Tibial artery (tissue), 4 donors: ENCODE data around the gene CKS2.
A peak's percentile ranks its signal among the peaks of the same experiment; 100 is the strongest.
"Not testable (repeated sequence)": the region's sequence is repeated elsewhere in the genome, so short reads cannot be mapped to it uniquely, and the experiment has no call there.

Experiments
- DNase-seq, 2 donors: peaks; one replicate each; pipeline ENCODE4 v3.0.0-alpha.2; 2019
- H3K27ac ChIP-seq, 2 donors: fragments of 200-600 bp; sonication (generic) in 1 of 2; 1 replicate in 1 of 2; 2 replicates in 1 of 2; pipeline ENCODE4 v1.5.1; 2018 to 2019; ENCODE audit warnings: mild to moderate bottlenecking in 1 of 2
- H3K27me3 ChIP-seq, 2 donors: fragments of 200-600 bp; sonication (generic) in 1 of 2; one replicate each; pipeline versions ENCODE4 v1.5.1 to v1.6.0; 2016 to 2019
- H3K36me3 ChIP-seq, 3 donors: fragments of 200-600 bp; sonication (generic) in 2 of 3; one replicate each; pipeline ENCODE4 v1.5.1; 2016 to 2019; ENCODE audit warnings: mild to moderate bottlenecking in 2 of 3
- H3K4me1 ChIP-seq, 4 donors: fragments of 200-600 bp; sonication (generic) in 2 of 4; 1 replicate in 3 of 4; 2 replicates in 1 of 4; pipeline ENCODE4 v1.5.1; 2016 to 2019
- H3K4me3 ChIP-seq, 2 donors: fragments of 200-600 bp; sonication (generic) in 1 of 2; 1 replicate in 1 of 2; 2 replicates in 1 of 2; pipeline ENCODE4 v1.5.1; 2018 to 2019; ENCODE audit warnings: mild to moderate bottlenecking in 2 of 2
- H3K9me3 ChIP-seq, 3 donors: fragments of 200-600 bp; sonication (generic) in 1 of 3; one replicate each; pipeline ENCODE4 v1.5.1; 2016 to 2019
- intact Hi-C: fragments of 100-400 bp; cut with DNase I; formaldehyde crosslinking; loops from one replicate; pipeline ENCODE4 v1.15.0; 2023; ENCODE audit warnings: low total_unique reads
- TF ChIP-seq, protein P1 (sequence below), 2 experiments: fragments of 200-600 bp in 1 of 2; fragments of 450-650 bp in 1 of 2; IDR thresholded peaks; one replicate each; pipeline ENCODE4 v1.5.1; 2017 to 2019; ENCODE audit warnings: antibody characterized with exemption in 2 of 2, mild to moderate bottlenecking in 1 of 2, moderate library complexity in 1 of 2

The CKS2 gene

DNA sequence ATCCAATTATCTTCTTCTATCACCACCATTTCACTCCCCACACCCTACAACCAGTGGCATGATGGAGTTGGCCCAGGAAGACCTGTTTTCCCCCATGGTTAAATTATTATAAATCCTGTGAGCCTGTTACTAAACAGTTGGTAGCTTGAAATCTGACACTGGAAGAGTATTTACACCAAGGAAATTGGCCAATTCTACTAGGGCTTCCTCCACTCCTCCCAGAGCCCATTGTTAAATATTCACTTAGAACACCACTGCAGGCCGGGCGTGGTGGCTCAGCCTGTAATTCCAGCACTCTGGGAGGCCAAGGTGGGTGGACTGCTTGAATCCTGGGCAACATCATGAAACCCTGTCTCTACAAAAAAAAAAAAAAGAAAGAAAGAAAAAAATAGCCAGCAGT, 32.4 kb upstream of the CKS2 start:
- Histone ChIP-seq H3K9me3 (peaks cover 0 to 14% (median 13%) of the 10 kb centered on the region in 3 donors), H3K4me3 (no peak overlapping the region), H3K36me3 (no peaks in the 10 kb centered on the region), H3K27me3 (no peaks in the 10 kb centered on the region), H3K4me1 (peaks cover 0 to 6% (median 0%) of the 10 kb centered on the region in 4 donors), H3K27ac (no peak overlapping the region)
- no peak for DNase-seq
- TF ChIP-seq, protein P1, sequence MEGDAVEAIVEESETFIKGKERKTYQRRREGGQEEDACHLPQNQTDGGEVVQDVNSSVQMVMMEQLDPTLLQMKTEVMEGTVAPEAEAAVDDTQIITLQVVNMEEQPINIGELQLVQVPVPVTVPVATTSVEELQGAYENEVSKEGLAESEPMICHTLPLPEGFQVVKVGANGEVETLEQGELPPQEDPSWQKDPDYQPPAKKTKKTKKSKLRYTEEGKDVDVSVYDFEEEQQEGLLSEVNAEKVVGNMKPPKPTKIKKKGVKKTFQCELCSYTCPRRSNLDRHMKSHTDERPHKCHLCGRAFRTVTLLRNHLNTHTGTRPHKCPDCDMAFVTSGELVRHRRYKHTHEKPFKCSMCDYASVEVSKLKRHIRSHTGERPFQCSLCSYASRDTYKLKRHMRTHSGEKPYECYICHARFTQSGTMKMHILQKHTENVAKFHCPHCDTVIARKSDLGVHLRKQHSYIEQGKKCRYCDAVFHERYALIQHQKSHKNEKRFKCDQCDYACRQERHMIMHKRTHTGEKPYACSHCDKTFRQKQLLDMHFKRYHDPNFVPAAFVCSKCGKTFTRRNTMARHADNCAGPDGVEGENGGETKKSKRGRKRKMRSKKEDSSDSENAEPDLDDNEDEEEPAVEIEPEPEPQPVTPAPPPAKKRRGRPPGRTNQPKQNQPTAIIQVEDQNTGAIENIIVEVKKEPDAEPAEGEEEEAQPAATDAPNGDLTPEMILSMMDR (IDR thresholded peaks at IDR 0.05): no peak
- intact Hi-C loops: no loop called here

DNA sequence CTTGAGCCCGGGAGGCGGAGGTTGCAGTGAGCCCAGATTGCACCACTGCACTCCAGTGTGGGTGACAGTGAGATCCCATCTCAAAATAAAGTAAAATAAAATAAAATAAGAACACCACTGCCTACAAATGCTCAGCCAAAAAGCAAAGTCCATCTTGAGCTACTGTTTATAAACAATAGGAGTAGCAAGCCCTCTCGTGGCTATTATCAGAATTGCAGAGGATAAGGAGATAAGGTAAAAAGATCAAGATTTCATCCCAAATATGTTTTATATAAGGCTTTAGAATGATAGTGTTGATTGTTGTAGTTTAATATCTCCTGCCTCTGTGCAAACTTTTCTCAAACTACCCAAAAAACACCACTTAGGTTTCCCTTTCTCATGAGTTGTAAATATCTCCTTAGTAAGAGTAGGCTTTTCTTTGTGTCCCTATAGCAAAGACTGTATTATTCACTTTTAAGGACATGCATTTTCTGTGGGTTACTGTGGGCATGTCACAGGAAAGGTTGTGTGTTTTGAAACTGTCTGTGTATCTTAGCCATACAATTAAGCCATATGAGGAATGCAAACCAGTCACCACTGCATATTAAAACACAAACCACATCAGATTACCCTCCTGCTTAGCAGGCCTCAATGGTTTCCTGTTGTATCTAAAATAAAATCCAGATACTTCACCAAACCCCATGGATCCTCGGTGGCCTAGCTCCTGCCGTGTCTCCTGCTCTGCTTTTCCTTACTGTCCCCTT, 31.8 kb upstream of the CKS2 start:
- H3K9me3 ChIP-seq: peaks cover 0 to 9% (median 8%) of the 10 kb centered on the region in 3 donors
- DNase-seq: no peak
- H3K4me3 ChIP-seq: no peak overlapping the region
- H3K36me3 ChIP-seq: no peaks in the 10 kb centered on the region
- H3K27me3 ChIP-seq: no peaks in the 10 kb centered on the region
- peaks cover 0 to 6% (median 0%) of the 10 kb centered on the region in 4 donors for H3K4me1 ChIP-seq
- no peak overlapping the region for H3K27ac ChIP-seq
- intact Hi-C loops: no loop called here
- TF ChIP-seq, protein P1 (IDR thresholded peaks at IDR 0.05): peak; percentile 63 to 68

DNA sequence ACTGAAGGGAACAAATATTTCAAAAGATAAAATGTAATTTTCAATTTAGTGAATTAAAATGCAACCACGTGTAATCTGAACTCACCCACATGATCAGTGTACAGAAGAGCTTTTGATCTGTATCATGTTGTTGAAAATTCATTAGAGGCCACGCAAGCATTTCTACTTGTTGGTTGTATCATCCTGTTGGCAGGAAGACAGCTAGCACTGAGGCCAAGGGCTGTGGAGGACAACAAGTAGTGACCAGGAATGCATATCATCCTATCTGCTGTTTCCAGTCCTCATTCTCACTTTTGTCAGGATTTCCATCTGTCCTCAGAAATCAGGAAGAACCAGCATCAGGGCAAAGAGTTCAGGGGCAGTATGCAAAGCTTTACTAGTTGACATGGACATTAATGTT, 29.9 kb upstream of the CKS2 start:
- intact Hi-C loops: no loop called here
- no peak overlapping the region for H3K4me3 ChIP-seq

DNA sequence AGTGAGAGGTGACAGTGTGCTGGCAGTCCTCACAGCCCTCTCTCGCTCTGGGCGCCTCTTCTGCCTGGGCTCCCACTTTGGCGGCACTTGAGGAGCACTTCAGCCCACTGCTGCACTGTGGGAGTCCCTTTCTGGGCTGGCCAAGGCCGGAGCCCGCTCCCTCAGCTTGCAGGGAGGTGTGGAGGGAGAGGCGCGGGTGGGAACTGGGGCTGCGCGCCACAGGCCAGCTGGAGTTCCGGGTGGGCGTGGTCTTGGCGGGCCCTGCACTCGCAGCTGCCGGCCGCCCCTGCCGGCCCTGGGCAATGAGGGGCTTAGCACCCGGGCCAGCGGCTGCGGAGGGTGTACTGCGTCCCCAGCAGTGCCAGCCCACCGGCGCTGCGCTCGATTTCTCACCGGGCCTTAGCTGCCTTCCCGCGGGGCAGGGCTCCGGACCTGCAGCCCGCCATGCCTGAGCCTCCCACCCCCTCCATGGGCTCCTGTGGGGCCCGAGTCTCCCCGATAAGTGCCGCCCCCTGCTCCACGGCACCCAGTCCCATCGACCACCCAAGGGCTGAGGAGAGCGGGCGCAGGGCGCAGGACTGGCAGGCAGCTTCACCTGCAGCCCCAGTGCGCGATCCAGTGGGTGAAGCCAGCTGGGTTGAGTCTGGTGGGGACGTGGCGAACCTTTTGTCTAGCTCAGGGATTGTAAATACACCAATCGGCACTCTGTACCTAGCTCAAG, 28.6 kb upstream of the CKS2 start:
- H3K27me3 ChIP-seq, intact Hi-C loops: not testable (repeated sequence)
- peak overlapping the region; percentile 31 to 41 for H3K4me3 ChIP-seq

More for the DNA sequence above, 29.9 kb upstream of the CKS2 start:
- H3K9me3 ChIP-seq: no peaks in the 10 kb centered on the region
- no peak overlapping the region for H3K27ac ChIP-seq
- peaks cover 0 to 6% (median 0%) of the 10 kb centered on the region in 4 donors for H3K4me1 ChIP-seq
- no peaks in the 10 kb centered on the region for H3K27me3 ChIP-seq
- TF ChIP-seq, protein P1 (IDR thresholded peaks at IDR 0.05): no peak
- no peak for DNase-seq
- no peaks in the 10 kb centered on the region for H3K36me3 ChIP-seq

DNA sequence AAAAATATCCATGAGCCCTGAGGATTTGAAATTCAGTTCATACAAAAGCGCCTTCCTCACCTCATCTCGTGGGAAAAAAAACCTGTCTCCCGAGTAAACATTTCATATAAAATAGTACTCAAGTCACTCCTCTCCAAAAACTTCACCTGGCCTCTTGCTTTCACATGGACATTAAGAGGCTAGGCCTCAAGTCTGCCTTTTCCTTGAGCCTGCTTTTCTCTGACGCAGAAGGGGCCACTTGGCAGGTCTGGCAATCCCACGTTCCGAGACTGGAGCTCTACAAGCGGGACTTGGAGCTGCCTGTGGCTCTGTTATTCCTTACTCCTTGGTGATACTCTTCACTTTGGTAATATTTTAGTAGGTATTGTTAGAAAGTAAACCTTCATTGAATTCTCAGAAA, 26.9 kb upstream of the CKS2 start:
- no peaks in the 10 kb centered on the region for H3K9me3 ChIP-seq
- H3K27me3 ChIP-seq: no peaks in the 10 kb centered on the region
- no peak for DNase-seq
- H3K4me3 ChIP-seq: no peak overlapping the region
- intact Hi-C loops: no loop called here
- no peak overlapping the region for H3K27ac ChIP-seq
- TF ChIP-seq, protein P1 (IDR thresholded peaks at IDR 0.05): no peak
- no peaks in the 10 kb centered on the region for H3K36me3 ChIP-seq
- H3K4me1 ChIP-seq: peaks cover 0 to 6% (median 0%) of the 10 kb centered on the region in 4 donors

More for the DNA sequence above, 28.6 kb upstream of the CKS2 start:
- H3K9me3 ChIP-seq, DNase-seq, H3K36me3 ChIP-seq, H3K4me1 ChIP-seq, H3K27ac ChIP-seq: not testable (repeated sequence)

DNA sequence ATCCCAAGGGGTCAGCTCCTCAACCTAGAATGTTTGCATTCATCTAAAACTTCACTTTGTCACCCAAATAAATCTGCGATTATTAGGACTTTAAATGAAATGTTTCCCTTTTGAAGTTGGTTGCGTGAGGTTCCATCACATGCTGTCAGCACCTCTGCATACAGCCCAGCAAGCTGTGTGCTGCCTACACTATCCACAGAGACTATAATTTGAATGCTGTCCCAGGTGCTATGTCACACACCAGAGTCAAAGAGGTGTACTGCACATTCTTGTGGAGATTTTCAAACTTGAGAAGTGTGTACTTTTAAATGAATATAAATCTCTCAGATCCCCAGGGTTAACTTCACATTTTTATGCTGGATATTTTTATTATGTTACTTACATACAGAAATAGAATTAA, 19.3 kb upstream of the CKS2 start:
- Histone ChIP-seq H3K9me3 (no peaks in the 10 kb centered on the region), H3K27ac (no peak overlapping the region), H3K36me3 (no peaks in the 10 kb centered on the region), H3K27me3 (no peaks in the 10 kb centered on the region), H3K4me1 (no peaks in the 10 kb centered on the region), H3K4me3 (no peak overlapping the region)
- TF ChIP-seq, protein P1 (IDR thresholded peaks at IDR 0.05): no peak
- intact Hi-C loops: no loop called here
- DNase-seq: no peak
